ENCODE results near the gene ZCCHC14.

DNA sequence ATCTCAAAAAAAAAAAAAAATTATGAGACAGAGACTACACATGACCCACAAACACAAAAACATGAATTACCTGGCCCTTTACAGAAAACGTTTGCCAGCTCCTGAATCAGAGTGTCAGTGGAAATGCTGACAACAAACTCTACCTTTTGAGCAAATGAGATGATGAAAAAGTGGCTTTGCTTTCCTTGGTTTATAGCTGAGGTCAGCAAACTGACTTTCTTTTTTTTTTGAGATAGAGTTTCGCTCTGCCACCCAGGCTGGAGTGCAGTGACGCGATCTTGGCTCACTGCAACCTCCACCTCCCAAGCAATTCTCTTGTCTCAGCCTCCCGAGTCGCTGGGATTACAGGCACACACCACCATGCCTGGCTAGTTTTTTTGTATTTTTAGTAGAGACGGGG lies 46.3 kb downstream of the ZCCHC14 start:
- TF ChIP-seq CTCF (IDR thresholded peaks at IDR 0.05; ENCODE audit: poor library complexity): no peak
- no peak for TF ChIP-seq EZH2 (IDR thresholded peaks at IDR 0.05; ENCODE audit: borderline replicate concordance)
- no peak for TF ChIP-seq EZH2phosphoT487 (IDR thresholded peaks at IDR 0.05; ENCODE audit: low read depth, severe bottlenecking, unreplicated experiment)

All from hepatocyte (in vitro differentiated cells).